ENCODE results near the gene HIVEP2.

GRCh38 chr6:142757852-142758628 lies 186.9 kb downstream of the HIVEP2 start:
- TF ChIP-seq POLR2A (IDR thresholded peaks at IDR 0.05) (no peak), CTCF (IDR thresholded peaks at IDR 0.05) (no peak)
